SK-N-SH treated with all-trans-retinoic acid at 6 μM for 48 hours (cell line): ENCODE data around the gene PAPOLA.

Source experiments
- ATAC-seq: fragments of 200-7000 bp; cut with Tn5 transposase; 3 replicates; pipeline ENCODE4 v1.9.1; 2020; ENCODE audit warnings: mild to moderate bottlenecking, moderate library complexity
- ARNTL ChIP-seq: fragments of 450-650 bp; formaldehyde crosslinking; IDR thresholded peaks from 2 replicates; pipeline ENCODE4 v1.5.0; 2020; ENCODE audit warnings: low read depth, mild to moderate bottlenecking, moderate library complexity, borderline replicate concordance
- BACH2 ChIP-seq: fragments of 250-450 bp; sonication (Bioruptor Pico); IDR thresholded peaks from 2 replicates; pipeline ENCODE4 v1.9.0; 2021; ENCODE audit warnings: mild to moderate bottlenecking, borderline replicate concordance
- ESRRG ChIP-seq: fragments of 250-450 bp; sonication (Bioruptor Pico); IDR thresholded peaks from 2 replicates; pipeline ENCODE4 v1.6.1; 2021; ENCODE audit warnings: mild to moderate bottlenecking
- ISL1 ChIP-seq: fragments of 250-450 bp; sonication (Bioruptor Pico); IDR thresholded peaks from 2 replicates; pipeline ENCODE4 v2.1.2; 2022; ENCODE audit warnings: mild to moderate bottlenecking, moderate library complexity
- RARB ChIP-seq: fragments of 250-450 bp; sonication (Bioruptor Pico); IDR thresholded peaks from 2 replicates; pipeline ENCODE4 v1.8.0; 2021; ENCODE audit warnings: mild to moderate bottlenecking, moderate library complexity
- SNAI2 ChIP-seq: fragments of 250-450 bp; sonication (Bioruptor Pico); IDR thresholded peaks from 2 replicates; pipeline ENCODE4 v1.5.0; 2020; ENCODE audit warnings: mild to moderate bottlenecking, moderate library complexity
- TCF4 ChIP-seq: fragments of 250-450 bp; sonication (Bioruptor Pico); IDR thresholded peaks from 2 replicates; pipeline ENCODE4 v1.8.0; 2021; ENCODE audit warnings: mild to moderate bottlenecking, moderate library complexity, borderline replicate concordance
- ZFP3 ChIP-seq: fragments of 250-450 bp; sonication (Bioruptor Pico); IDR thresholded peaks from 2 replicates; pipeline ENCODE4 v1.5.0; 2020; ENCODE audit warnings: mild to moderate bottlenecking, moderate library complexity
- ZFP30 ChIP-seq: fragments of 450-650 bp; formaldehyde crosslinking; IDR thresholded peaks from 2 replicates; pipeline ENCODE4 v1.5.0; 2022; ENCODE audit warnings: mild to moderate bottlenecking, moderate library complexity
- ZNF8 ChIP-seq: fragments of 450-650 bp; formaldehyde crosslinking; IDR thresholded peaks from 2 replicates; pipeline ENCODE4 v1.5.0; 2020; ENCODE audit warnings: mild to moderate bottlenecking, moderate library complexity
- TF ChIP-seq, protein P1 (sequence below): fragments of 250-450 bp; sonication (Bioruptor Pico); IDR thresholded peaks from 2 replicates; pipeline ENCODE4 v1.5.1; 2020; ENCODE audit warnings: low read depth, mild to moderate bottlenecking, moderate library complexity
- TF ChIP-seq, protein P2 (sequence below): fragments of 250-450 bp; sonication (Bioruptor Pico); IDR thresholded peaks from 2 replicates; pipeline ENCODE4 v1.5.1; 2021; ENCODE audit warnings: mild to moderate bottlenecking, moderate library complexity
- TF ChIP-seq, protein P3 (sequence below): fragments of 250-450 bp; sonication (Bioruptor Pico); IDR thresholded peaks from 2 replicates; pipeline ENCODE4 v1.5.0; 2020; ENCODE audit warnings: mild to moderate bottlenecking, moderate library complexity
- TF ChIP-seq, protein P4 (sequence below): fragments of 250-450 bp; sonication (Bioruptor Pico); IDR thresholded peaks from 2 replicates; pipeline ENCODE4 v1.8.0; 2020; ENCODE audit warnings: mild to moderate bottlenecking, moderate library complexity, borderline replicate concordance

Gene PAPOLA

DNA sequence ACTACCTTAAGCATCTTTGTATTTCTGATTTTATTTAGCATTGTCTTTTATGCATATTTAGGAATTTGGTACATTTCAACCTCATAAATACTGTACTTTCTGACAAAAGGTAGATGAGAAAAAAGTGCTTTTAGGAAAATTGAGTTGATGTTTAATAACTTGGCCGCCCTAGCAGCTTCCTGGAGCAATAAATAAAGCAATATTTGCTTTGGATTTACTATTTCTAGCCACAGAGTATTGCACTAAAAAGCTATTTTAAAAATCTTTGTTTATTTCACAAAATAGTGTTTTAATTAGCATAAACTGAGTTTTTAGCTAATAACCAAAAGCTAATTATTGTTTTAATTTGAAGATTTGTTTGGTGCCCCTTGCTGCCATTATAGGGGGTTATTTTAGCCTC, 9.5 kb downstream of the PAPOLA start:
- ATAC-seq: no peak
- TF ChIP-seq BACH2 (CRISPR knock-in tag) (no peak), ZFP3 (CRISPR knock-in tag) (no peak), RARB (CRISPR knock-in tag) (no peak), ZNF8 (CRISPR knock-in tag) (no peak)
- TF ChIP-seq, protein P1, sequence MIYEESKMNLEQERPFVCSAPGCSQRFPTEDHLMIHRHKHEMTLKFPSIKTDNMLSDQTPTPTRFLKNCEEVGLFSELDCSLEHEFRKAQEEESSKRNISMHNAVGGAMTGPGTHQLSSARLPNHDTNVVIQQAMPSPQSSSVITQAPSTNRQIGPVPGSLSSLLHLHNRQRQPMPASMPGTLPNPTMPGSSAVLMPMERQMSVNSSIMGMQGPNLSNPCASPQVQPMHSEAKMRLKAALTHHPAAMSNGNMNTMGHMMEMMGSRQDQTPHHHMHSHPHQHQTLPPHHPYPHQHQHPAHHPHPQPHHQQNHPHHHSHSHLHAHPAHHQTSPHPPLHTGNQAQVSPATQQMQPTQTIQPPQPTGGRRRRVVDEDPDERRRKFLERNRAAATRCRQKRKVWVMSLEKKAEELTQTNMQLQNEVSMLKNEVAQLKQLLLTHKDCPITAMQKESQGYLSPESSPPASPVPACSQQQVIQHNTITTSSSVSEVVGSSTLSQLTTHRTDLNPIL (CRISPR knock-in tag): no peak
- TF ChIP-seq, protein P2, sequence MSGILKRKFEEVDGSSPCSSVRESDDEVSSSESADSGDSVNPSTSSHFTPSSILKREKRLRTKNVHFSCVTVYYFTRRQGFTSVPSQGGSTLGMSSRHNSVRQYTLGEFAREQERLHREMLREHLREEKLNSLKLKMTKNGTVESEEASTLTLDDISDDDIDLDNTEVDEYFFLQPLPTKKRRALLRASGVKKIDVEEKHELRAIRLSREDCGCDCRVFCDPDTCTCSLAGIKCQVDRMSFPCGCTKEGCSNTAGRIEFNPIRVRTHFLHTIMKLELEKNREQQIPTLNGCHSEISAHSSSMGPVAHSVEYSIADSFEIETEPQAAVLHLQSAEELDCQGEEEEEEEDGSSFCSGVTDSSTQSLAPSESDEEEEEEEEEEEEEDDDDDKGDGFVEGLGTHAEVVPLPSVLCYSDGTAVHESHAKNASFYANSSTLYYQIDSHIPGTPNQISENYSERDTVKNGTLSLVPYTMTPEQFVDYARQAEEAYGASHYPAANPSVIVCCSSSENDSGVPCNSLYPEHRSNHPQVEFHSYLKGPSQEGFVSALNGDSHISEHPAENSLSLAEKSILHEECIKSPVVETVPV (CRISPR knock-in tag): no peak
- TF ChIP-seq, protein P3, sequence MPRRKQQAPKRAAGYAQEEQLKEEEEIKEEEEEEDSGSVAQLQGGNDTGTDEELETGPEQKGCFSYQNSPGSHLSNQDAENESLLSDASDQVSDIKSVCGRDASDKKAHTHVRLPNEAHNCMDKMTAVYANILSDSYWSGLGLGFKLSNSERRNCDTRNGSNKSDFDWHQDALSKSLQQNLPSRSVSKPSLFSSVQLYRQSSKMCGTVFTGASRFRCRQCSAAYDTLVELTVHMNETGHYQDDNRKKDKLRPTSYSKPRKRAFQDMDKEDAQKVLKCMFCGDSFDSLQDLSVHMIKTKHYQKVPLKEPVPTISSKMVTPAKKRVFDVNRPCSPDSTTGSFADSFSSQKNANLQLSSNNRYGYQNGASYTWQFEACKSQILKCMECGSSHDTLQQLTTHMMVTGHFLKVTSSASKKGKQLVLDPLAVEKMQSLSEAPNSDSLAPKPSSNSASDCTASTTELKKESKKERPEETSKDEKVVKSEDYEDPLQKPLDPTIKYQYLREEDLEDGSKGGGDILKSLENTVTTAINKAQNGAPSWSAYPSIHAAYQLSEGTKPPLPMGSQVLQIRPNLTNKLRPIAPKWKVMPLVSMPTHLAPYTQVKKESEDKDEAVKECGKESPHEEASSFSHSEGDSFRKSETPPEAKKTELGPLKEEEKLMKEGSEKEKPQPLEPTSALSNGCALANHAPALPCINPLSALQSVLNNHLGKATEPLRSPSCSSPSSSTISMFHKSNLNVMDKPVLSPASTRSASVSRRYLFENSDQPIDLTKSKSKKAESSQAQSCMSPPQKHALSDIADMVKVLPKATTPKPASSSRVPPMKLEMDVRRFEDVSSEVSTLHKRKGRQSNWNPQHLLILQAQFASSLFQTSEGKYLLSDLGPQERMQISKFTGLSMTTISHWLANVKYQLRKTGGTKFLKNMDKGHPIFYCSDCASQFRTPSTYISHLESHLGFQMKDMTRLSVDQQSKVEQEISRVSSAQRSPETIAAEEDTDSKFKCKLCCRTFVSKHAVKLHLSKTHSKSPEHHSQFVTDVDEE: no peak

DNA sequence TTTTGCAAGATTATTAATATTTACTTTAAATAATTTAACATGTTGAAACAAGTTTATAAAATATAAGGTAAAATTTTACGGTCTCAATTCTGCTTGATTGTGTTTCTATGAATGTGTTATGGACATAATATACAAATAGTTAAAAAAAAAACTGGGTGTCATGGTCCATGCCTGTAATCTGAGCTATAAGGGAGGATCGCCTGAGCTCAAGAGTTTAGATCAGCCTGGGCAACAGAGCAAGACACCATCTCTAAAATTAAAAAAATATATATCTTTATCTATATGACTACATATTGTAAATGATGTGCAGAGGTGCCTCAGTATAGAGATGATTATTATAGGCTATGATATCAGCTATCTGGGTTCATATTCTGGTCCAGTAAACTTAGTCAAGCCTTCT, 9.9 kb downstream of the PAPOLA start:
- TF ChIP-seq, protein P3: no peak
- TF ChIP-seq ZFP30 (CRISPR knock-in tag) (no peak), RARB (CRISPR knock-in tag) (no peak), ARNTL (CRISPR knock-in tag) (no peak), SNAI2 (CRISPR knock-in tag) (no peak), TCF4 (no peak), ISL1 (CRISPR knock-in tag) (no peak), ESRRG (CRISPR knock-in tag) (no peak), ZFP3 (CRISPR knock-in tag) (no peak), BACH2 (CRISPR knock-in tag) (no peak)
- TF ChIP-seq, protein P1 (CRISPR knock-in tag): no peak
- TF ChIP-seq, protein P4, sequence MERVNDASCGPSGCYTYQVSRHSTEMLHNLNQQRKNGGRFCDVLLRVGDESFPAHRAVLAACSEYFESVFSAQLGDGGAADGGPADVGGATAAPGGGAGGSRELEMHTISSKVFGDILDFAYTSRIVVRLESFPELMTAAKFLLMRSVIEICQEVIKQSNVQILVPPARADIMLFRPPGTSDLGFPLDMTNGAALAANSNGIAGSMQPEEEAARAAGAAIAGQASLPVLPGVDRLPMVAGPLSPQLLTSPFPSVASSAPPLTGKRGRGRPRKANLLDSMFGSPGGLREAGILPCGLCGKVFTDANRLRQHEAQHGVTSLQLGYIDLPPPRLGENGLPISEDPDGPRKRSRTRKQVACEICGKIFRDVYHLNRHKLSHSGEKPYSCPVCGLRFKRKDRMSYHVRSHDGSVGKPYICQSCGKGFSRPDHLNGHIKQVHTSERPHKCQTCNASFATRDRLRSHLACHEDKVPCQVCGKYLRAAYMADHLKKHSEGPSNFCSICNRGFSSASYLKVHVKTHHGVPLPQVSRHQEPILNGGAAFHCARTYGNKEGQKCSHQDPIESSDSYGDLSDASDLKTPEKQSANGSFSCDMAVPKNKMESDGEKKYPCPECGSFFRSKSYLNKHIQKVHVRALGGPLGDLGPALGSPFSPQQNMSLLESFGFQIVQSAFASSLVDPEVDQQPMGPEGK (CRISPR knock-in tag): no peak
- TF ChIP-seq, protein P2 (CRISPR knock-in tag): no peak
- ATAC-seq: no peak
